SHP77 (cell line): Measurements from ENCODE around the gene SLFN12.
"Not testable (repeated sequence)": the region's sequence is repeated elsewhere in the genome, so short reads cannot be mapped to it uniquely, and the experiment has no call there.

Experiments used
- DNase-seq, 2 experiments: peaks; one replicate each; lab custom pipeline; 2025; lab: John Stamatoyannopoulos, UW

The SLFN12 gene

GRCh38 chr17:35432176-35433074, at the start of gene SLFN12:
TSS of gene SLFN12 (minus strand) at chr17:35432500. CDS start at chr17:35423028, 9,472 bp downstream.
- no peak for DNase-seq

- no peak for DNase-seq
Measured at GRCh38 chr17:35479271-35479670, 47.0 kb upstream of the SLFN12 start.

- no peak for DNase-seq
Measured at GRCh38 chr17:35477248-35477647, 44.9 kb upstream of the SLFN12 start.

- DNase-seq, result no peak
Measured at GRCh38 chr17:35476283-35476820, 44.1 kb upstream of the SLFN12 start.

- DNase-seq, result no peak
Measured at GRCh38 chr17:35468475-35468874, 36.2 kb upstream of the SLFN12 start.

- DNase-seq, result no peak
Measured at GRCh38 chr17:35467824-35468223, 35.5 kb upstream of the SLFN12 start.

- no peak for DNase-seq
Measured at GRCh38 chr17:35460354-35460851, 28.1 kb upstream of the SLFN12 start.

- DNase-seq, result not testable (repeated sequence)
Measured at GRCh38 chr17:35454035-35454434, 21.7 kb upstream of the SLFN12 start.

GRCh38 chr17:35453171-35453570, 20.9 kb upstream of the SLFN12 start:
- no peak for DNase-seq

- no peak for DNase-seq
Measured at GRCh38 chr17:35449371-35449931, 17.2 kb upstream of the SLFN12 start.

GRCh38 chr17:35448899-35449227, 16.6 kb upstream of the SLFN12 start:
- DNase-seq, result no peak

- no peak for DNase-seq
Measured at GRCh38 chr17:35448214-35448898, 16.1 kb upstream of the SLFN12 start, which contains the start of gene SLFN13. TSS of gene SLFN13 (minus strand) at chr17:35448766. CDS start at chr17:35445680, 3,086 bp downstream.

- DNase-seq, result no peak
Measured at GRCh38 chr17:35447499-35447898, 15.2 kb upstream of the SLFN12 start.

- no peak for DNase-seq
Measured at GRCh38 chr17:35438433-35438832, 6.1 kb upstream of the SLFN12 start.

GRCh38 chr17:35433075-35433894, 985 bp upstream of the SLFN12 start:
- no peak for DNase-seq

- DNase-seq, result no peak
Measured at GRCh38 chr17:35429702-35430101, 2.6 kb downstream of the SLFN12 start.

GRCh38 chr17:35428229-35428628, 4.1 kb downstream of the SLFN12 start:
- no peak for DNase-seq

GRCh38 chr17:35423761-35424160, 8.5 kb downstream of the SLFN12 start:
- DNase-seq, result no peak

- DNase-seq, result not testable (repeated sequence)
Measured at GRCh38 chr17:35421069-35421468, 11.2 kb downstream of the SLFN12 start.

GRCh38 chr17:35416659-35417058, 15.6 kb downstream of the SLFN12 start:
- no peak for DNase-seq

- DNase-seq, result not testable (repeated sequence)
Measured at GRCh38 chr17:35414707-35415106, 17.6 kb downstream of the SLFN12 start.
